ENCODE measurements around the gene SAMD10.
"Not testable (repeated sequence)": the region's sequence is repeated elsewhere in the genome, so short reads cannot be mapped to it uniquely, and the experiment has no call there.

SAMD10 gene

GRCh38 chr20:64023361-64024140 lies 44.1 kb upstream of the SAMD10 start:
- no peak for TF ChIP-seq CTCF (IDR thresholded peaks at IDR 0.05; ENCODE audit: control extremely low read depth, extremely low read depth, low read depth, missing control alignments)
- DNase-seq (ENCODE audit: extremely low spot score): no peak
- ChIA-PET CTCF (interaction anchor here (2.1 kb wide), 1 partner anchor 15 kb away, joined by 9 read pairs; no protein-coding TSS in a partner anchor), POLR2A (no interaction called here)

GRCh38 chr20:64022671-64023360 lies 43.4 kb upstream of the SAMD10 start:
- no peak for TF ChIP-seq CTCF (IDR thresholded peaks at IDR 0.05; ENCODE audit: control extremely low read depth, extremely low read depth, low read depth, missing control alignments)
- CTCF ChIA-PET: no interaction called here
- POLR2A ChIA-PET: no interaction called here
- DNase-seq (ENCODE audit: extremely low spot score): no peak

- CTCF ChIA-PET: interaction anchor here (0.9 kb wide), 1 partner anchor 36 kb away, joined by 3 read pairs; no protein-coding TSS in a partner anchor
- POLR2A ChIA-PET: interaction anchor here (0.7 kb wide), 2 partner anchors 19 to 161 kb away, joined by 3 to 8 read pairs; no protein-coding TSS in a partner anchor
- DNase-seq (ENCODE audit: extremely low spot score): no peak
- no peak for TF ChIP-seq CTCF (IDR thresholded peaks at IDR 0.05; ENCODE audit: control extremely low read depth, extremely low read depth, low read depth, missing control alignments)
Measured at GRCh38 chr20:64021124-64021975, 41.9 kb upstream of the SAMD10 start.

- TF ChIP-seq CTCF (IDR thresholded peaks at IDR 0.05; ENCODE audit: control extremely low read depth, extremely low read depth, low read depth, missing control alignments): no peak
- no peak for DNase-seq (ENCODE audit: extremely low spot score)
- ChIA-PET CTCF (interaction anchor here (1.2 to 1.5 kb wide), 2 partner anchors 21 to 23 kb away, joined by 3 read pairs; partner anchors contain the start of gene C20orf204), POLR2A (no interaction called here)
Measured at GRCh38 chr20:64015635-64016034, 36.2 kb upstream of the SAMD10 start.

- DNase-seq (ENCODE audit: extremely low spot score); POLR2A ChIA-PET: not testable (repeated sequence)
- CTCF ChIA-PET: interaction anchor here (1.3 to 2.6 kb wide), 3 partner anchors 24 to 32 kb away, joined by 3 to 12 read pairs (median 4); partner anchors contain the start of gene C20orf204
Measured at GRCh38 chr20:64012385-64013154, 33.1 kb upstream of the SAMD10 start.

GRCh38 chr20:64011366-64011779 lies 31.9 kb upstream of the SAMD10 start:
- POLR2A ChIA-PET: interaction anchor here (1.8 kb wide), 1 partner anchor 26 kb away, joined by 6 read pairs; no protein-coding TSS in a partner anchor
- no peak for TF ChIP-seq CTCF (IDR thresholded peaks at IDR 0.05; ENCODE audit: control extremely low read depth, extremely low read depth, low read depth, missing control alignments)
- CTCF ChIA-PET: interaction anchor here (0.9 to 5.4 kb wide), 3 partner anchors 15 to 38 kb away, joined by 3 to 38 read pairs (median 13); partner anchors contain the start of genes PRPF6 and SAMD10
- no peak for DNase-seq (ENCODE audit: extremely low spot score)
